Neuron (in vitro differentiated cells): Measurements from ENCODE around the gene PLIN3.
A peak's percentile ranks its signal among the peaks of the same experiment; 100 is the strongest.
"Not testable (repeated sequence)": the region's sequence is repeated elsewhere in the genome, so short reads cannot be mapped to it uniquely, and the experiment has no call there.

Experiments used
- H2AFZ ChIP-seq: one replicate; pipeline ENCODE4 v1.6.1; 2013; ENCODE audit warnings: low read depth, mild to moderate bottlenecking, inconsistent platforms, low read length, moderate library complexity
- H3K27me3 ChIP-seq: one replicate; pipeline ENCODE4 v1.6.1; 2013; ENCODE audit warnings: low read length; ENCODE audit not compliant: insufficient read depth
- H3K36me3 ChIP-seq: one replicate; pipeline ENCODE4 v1.6.1; 2013; ENCODE audit warnings: low read length; ENCODE audit not compliant: insufficient read depth
- H3K4me1 ChIP-seq: one replicate; pipeline ENCODE4 v1.6.1; 2013; ENCODE audit warnings: low read length; ENCODE audit not compliant: insufficient read depth
- H3K4me3 ChIP-seq: 2 replicates; pipeline ENCODE4 v1.5.1; 2013; ENCODE audit warnings: mild to moderate bottlenecking, low read length, moderate library complexity
- H3K9me3 ChIP-seq: one replicate; pipeline ENCODE4 v1.6.1; 2013; ENCODE audit warnings: low read length

Gene PLIN3

DNA sequence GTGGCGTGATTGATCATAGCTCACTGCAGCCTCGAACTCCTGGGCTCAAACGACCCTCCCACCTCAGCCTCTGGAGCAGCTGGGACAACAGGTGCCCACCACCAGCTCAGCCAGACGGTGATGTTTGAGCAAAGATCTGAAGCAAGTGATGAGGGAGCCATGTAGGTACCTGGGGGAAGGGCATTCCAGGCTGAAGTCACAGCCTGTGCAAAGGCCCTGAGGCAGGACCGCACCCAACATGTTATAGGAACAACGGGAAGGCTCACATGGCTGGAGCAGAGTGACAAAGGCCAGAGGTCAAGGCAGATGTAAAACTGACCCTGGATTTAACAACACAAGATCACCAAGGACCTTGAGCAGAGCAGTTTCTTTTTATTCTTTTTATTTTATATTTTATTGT lies 61.1 kb downstream of the PLIN3 start:
- Histone ChIP-seq H3K9me3 (no peaks in the 10 kb centered on the region), H3K36me3 (no peaks in the 10 kb centered on the region), H3K4me1 (no peaks in the 10 kb centered on the region), H3K27me3 (no peaks in the 10 kb centered on the region), H3K4me3 (no peak overlapping the region), H2AFZ (no peak overlapping the region)

DNA sequence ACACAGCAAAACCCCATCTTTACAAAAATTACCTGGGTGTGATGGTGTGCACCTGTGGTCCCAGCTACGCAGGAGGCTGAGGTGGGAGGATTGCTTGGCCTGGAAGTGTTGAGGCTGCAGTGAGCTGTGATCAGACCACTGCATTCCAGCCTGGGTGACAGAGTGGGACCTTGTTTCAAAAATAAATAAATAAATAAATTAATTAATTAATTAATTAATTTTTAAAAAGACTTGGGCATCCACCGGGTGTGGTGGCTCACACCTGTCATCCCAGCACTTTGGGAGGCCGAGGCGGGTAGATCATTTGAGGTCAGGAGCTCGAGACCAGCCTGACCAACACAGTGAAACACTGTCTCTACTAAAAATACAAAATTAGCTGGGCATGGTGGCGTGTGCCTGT lies 62.3 kb downstream of the PLIN3 start:
- H3K9me3 ChIP-seq, H3K36me3 ChIP-seq, H2AFZ ChIP-seq, H3K4me3 ChIP-seq, H3K27me3 ChIP-seq, H3K4me1 ChIP-seq: not testable (repeated sequence)

DNA sequence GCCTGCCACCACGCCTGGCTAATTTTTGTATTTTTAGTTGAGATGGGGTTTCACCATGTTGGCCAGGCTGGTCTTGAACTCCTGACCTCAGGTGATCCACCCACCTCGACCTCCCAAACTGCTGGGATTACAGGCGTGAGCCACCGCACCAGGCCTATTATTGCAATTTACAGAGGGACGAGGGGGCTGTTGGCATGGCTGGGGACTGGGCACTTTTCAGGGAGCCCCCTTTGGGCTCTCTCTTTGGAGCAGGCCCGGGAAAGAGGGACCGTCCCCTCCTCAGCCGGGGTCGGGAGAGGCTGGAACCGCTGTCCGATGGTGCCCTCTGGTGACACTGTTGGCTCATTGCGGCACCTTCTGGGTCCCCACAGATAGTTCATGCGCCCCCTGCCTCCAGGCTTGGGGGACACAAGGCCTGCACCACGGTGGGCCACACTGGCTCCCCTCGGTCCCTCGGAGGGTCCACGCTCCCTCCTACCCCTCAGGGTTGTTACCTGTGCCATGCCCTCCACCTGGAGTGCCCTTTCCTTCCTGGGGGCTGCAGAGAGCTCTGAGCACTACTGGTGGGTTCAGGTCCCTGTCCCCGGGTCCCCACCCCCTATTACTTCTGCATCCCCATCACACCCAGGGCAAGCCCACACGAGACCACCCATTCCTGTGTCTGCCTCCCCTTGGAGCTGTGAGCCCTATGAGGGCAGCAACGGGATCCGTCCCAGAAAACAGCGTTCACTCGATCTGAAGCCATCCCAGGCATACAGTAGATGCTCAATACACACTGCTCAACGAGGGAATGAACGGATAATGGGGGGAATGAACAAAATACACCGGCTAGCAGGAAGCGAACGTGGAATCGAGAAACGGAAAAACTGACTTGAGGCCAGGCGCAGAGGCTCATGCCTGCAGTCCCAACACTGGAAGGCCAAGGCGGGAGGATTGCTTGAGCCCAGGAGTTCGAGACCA lies 63.5 kb downstream of the PLIN3 start:
- Histone ChIP-seq H3K36me3 (no peaks in the 10 kb centered on the region), H3K4me3 (no peak overlapping the region), H3K27me3 (no peaks in the 10 kb centered on the region), H2AFZ (no peak overlapping the region), H3K9me3 (no peaks in the 10 kb centered on the region), H3K4me1 (no peaks in the 10 kb centered on the region)

DNA sequence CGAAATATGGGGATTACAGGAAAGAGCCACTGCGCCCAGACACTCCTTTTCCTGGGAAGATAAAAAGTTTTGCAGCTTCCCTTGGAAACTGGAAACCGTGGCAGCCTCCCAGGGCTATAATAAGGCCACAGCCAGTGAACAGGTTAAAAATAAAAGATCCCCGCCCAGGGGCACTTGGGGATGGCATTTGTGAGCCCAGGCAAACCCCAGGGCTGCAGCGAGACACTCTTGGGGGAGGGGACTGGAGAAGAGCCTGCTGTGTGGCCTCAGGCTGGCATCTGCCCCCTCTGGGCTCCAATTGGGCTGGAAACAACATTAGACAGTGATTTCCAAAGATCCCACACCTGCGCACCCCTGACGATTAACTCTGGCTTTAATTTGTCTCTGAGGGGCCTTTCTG lies 64.8 kb downstream of the PLIN3 start:
- Histone ChIP-seq H3K27me3 (no peaks in the 10 kb centered on the region), H3K9me3 (no peaks in the 10 kb centered on the region), H2AFZ (no peak overlapping the region), H3K4me3 (no peak overlapping the region), H3K36me3 (no peaks in the 10 kb centered on the region), H3K4me1 (no peaks in the 10 kb centered on the region)

DNA sequence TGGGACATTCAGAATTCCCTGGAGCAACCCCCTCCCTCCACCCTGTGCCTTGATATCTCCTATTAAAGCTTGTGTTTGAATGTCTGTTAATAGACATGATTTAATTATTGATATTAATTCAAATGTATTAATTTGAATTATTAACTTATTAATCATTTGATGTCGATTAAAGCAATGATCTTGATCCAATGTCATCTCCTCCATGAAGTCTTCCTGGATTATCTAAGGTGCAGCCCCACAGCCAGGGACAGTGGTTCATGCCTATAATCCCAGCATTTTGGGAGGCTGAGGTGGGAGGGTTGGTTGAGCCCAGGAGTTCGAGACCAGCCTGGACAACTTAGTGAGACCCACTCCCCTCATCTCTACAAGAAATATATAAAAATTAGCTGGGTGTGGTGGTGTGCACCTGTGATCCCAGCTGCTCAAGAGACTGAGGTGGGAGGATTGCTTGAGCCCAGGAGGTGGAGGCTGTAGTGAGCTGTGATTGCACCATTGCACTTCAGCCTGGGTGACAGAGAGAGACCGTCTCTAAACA lies 66.3 kb downstream of the PLIN3 start:
- Histone ChIP-seq H3K4me1 (no peaks in the 10 kb centered on the region), H3K27me3 (no peaks in the 10 kb centered on the region), H2AFZ (no peak overlapping the region), H3K9me3 (no peaks in the 10 kb centered on the region), H3K4me3 (no peak overlapping the region), H3K36me3 (peaks cover 5% of the 10 kb centered on the region)

DNA sequence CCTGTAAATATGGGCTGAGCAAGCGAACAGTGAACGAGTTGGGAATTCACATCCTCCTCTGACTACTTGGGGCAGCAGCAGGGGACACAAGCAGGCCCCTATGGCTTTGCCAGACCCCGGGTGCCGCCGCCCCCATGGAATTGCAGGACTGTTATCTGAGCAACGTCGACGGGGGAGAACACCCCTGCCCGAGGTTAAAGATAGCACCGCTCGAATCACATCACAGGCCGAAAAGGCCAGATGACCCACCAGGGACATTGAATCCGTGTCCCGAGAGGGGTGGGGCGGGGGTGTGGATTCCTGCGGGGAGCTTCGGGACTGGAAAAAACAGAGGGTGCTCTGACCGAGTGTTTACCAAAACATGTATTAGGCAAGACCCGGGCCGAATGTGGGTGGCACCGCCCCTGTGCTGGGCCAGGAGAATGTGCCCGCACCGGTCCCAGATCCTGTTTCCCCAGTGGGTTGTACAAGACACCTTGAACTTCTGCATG lies 66.8 kb downstream of the PLIN3 start:
- Histone ChIP-seq H3K4me3 (no peak overlapping the region), H3K4me1 (no peaks in the 10 kb centered on the region), H2AFZ (no peak overlapping the region), H3K36me3 (peaks cover 5% of the 10 kb centered on the region), H3K27me3 (no peaks in the 10 kb centered on the region), H3K9me3 (no peaks in the 10 kb centered on the region)

DNA sequence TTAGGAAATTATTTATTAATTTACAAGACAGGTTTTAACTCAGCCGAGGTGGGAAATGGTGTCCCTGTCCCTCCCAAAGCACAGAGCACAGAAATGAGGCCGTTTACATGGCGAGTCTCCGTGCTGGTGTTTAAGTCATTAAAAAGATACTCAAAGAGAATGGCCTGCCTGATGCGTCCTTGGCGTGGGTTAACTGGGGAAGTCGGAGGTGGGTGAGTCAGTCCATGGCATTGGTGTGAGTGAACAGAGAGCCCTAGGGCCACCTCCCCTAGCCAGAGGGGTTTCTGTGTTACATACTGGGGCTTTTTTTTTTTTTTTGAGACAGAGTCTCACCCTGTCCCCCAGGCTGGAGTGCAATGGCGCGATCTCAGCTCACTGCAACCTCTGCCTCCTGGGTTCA lies 72.1 kb downstream of the PLIN3 start:
- Histone ChIP-seq H3K4me3 (no peak overlapping the region), H3K4me1 (peaks cover 25% of the 10 kb centered on the region), H2AFZ (no peak overlapping the region), H3K36me3 (peaks cover 31% of the 10 kb centered on the region), H3K27me3 (no peaks in the 10 kb centered on the region), H3K9me3 (no peaks in the 10 kb centered on the region)

DNA sequence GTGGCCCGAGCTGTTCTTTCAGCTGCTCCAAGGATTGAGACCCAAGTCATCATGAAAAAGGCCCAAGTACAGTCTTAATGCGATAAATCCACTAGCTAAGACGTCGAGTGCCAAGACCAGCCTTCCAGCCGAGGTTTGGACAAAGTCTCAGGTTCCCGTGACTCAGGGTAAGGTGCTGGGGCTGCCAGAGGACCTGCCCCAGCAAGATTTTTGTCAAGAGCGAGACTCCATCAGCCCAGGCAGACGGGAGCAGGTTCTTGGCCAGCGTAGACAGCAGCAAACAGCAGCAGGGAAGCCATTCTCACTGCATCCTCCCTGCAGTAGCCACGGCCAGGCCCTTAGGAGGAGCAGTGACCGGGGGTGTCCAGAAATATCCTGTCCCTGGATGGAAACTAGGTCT lies 72.5 kb downstream of the PLIN3 start:
- no peak overlapping the region for H2AFZ ChIP-seq
- no peaks in the 10 kb centered on the region for H3K27me3 ChIP-seq
- H3K4me1 ChIP-seq: peaks cover 25% of the 10 kb centered on the region
- H3K9me3 ChIP-seq: no peaks in the 10 kb centered on the region
- H3K4me3 ChIP-seq: no peak overlapping the region
- peaks cover 31% of the 10 kb centered on the region for H3K36me3 ChIP-seq

DNA sequence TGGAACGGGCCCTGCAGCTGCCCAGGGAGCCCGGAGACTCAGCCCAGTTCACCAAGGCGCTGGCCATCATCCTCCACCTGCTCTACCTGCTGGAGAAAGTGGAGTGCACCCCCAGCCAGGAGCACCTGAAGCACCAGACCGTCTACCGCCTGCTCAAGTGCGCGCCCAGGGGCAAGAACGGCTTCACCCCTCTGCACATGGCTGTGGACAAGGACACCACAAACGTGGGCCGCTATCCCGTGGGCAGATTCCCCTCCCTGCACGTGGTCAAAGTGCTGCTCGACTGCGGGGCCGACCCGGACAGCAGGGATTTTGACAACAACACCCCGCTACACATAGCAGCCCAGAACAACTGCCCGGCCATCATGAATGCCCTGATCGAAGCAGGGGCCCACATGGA lies 74.2 kb downstream of the PLIN3 start:
- Histone ChIP-seq H3K36me3 (peaks cover 31% of the 10 kb centered on the region), H3K4me1 (peaks cover 25% of the 10 kb centered on the region)
- not testable (repeated sequence) for H3K27me3 ChIP-seq, H2AFZ ChIP-seq, H3K4me3 ChIP-seq, H3K9me3 ChIP-seq

DNA sequence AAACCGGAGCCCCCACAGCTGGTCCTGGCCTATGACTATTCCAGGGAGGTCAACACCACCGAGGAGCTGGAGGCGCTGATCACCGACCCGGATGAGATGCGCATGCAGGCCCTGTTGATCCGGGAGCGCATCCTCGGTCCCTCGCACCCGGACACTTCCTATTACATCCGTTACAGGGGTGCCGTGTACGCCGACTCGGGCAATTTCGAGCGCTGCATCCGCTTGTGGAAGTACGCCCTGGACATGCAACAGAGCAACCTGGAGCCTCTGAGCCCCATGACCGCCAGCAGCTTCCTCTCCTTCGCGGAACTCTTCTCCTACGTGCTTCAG lies 74.6 kb downstream of the PLIN3 start:
- not testable (repeated sequence) for H3K9me3 ChIP-seq, H3K27me3 ChIP-seq, H2AFZ ChIP-seq
- Histone ChIP-seq H3K36me3 (peaks cover 31% of the 10 kb centered on the region), H3K4me3 (peak overlapping the region; percentile 75), H3K4me1 (peaks cover 25% of the 10 kb centered on the region)

DNA sequence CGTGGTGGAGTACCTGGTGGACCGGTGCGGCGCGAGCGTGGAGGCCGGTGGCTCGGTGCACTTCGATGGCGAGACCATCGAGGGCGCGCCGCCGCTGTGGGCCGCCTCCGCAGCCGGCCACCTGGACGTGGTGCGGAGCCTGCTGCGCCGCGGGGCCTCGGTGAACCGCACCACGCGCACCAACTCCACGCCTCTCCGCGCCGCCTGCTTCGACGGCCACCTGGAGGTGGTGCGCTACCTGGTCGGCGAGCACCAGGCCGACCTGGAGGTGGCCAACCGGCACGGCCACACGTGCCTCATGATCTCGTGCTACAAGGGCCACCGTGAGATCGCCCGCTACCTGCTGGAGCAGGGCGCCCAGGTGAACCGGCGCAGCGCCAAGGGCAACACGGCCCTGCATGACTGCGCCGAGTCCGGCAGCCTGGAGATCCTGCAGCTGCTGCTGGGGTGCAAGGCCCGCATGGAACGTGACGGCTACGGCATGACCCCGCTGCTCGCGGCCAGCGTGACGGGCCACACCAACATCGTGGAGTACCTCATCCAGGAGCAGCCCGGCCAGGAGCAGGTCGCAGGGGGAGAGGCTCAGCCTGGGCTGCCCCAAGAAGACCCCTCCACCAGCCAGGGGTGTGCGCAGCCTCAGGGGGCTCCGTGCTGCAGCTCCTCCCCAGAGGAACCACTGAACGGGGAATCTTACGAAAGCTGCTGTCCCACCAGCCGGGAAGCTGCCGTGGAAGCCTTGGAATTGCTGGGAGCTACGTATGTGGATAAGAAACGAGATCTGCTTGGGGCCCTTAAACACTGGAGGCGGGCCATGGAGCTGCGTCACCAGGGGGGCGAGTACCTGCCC lies 75.2 kb downstream of the PLIN3 start:
- peaks cover 25% of the 10 kb centered on the region for H3K4me1 ChIP-seq
- H3K36me3 ChIP-seq: peaks cover 31% of the 10 kb centered on the region
- H2AFZ ChIP-seq, H3K27me3 ChIP-seq, H3K9me3 ChIP-seq: not testable (repeated sequence)
- H3K4me3 ChIP-seq: peak overlapping the region; percentile 75

DNA sequence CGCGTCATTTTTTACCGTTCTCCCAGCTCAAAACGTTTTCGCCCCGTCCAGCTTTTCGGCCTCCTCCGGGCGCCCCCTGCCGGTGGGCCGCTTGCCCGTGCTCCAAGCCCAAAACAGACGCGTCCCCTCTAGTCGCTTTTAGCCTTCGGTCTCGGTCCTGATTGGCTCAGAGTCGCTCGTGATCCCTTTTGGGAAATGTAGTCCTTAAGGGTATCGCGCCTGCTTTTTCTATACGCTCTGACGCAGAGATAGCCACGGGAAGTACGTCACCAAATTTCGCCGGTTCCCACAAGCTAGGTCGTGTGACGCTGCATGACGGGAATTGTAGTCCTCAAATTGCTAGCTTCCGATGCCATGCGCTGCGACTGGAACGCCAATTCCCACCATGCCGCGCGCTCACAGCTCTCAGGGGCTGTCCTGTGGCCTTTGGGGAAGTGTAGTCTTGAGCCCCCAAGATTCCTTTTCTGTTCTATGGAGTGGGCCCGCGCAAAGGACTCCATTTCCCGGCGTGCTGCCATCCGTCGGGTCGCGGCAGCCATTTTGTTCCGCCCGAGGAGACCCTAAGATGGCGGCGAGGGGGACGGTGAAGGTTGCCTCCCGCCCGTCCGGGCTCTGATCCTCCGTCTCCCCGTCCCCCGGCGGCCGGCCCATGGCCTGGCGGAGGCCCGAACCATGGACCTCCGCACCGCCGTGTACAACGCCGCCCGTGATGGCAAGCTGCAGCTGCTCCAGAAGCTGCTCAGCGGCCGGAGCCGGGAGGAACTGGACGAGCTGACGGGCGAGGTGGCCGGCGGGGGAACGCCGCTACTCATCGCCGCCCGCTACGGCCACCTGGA lies 76.1 kb downstream of the PLIN3 start, which contains the start of gene FEM1A:
Gene FEM1A, plus strand, starts transcription at position 552 of the 836 bp plus-strand sequence. Its CDS starts 121 bp downstream, at position 673.
- H3K27me3 ChIP-seq: no peaks in the 10 kb centered on the region

More for the DNA sequence above, 76.1 kb downstream of the PLIN3 start, which contains the start of gene FEM1A:
- H3K4me1 ChIP-seq: peaks cover 25% of the 10 kb centered on the region
- no peak within 1 kb of the TSS for H2AFZ ChIP-seq
- H3K9me3 ChIP-seq: no peaks in the 10 kb centered on the region
- H3K4me3 ChIP-seq: peak within 1 kb of the TSS; percentile 75
- H3K36me3 ChIP-seq: peaks cover 26% of the 10 kb centered on the region
